A673 (cell line): ENCODE measurements around the gene CMTM6. TPM values are rescaled to one million over a fixed set of nuclear protein-coding genes. Genes with fewer than 3 reads are reported as not detected.
"Not testable (repeated sequence)": the region's sequence is repeated elsewhere in the genome, so short reads cannot be mapped to it uniquely, and the experiment has no call there.

ENCODE experiments used
- BruUV-seq: library from RNA; stranded (reverse); fragments of 400-500 nt; replicated peaks from 2 replicates; lab custom pipeline; 2021; lab: Mats Ljungman, UMichigan
- CTCF ChIA-PET: fragments of 300-600 bp; sonication (Branson Sonifier 250); formaldehyde crosslinking; loops from one replicate; lab custom pipeline; 2022; ENCODE audit warnings: antibody characterized with exemption; lab: Charles Lee
- POLR2A ChIA-PET: fragments of 300-600 bp; sonication (Branson Sonifier 250); formaldehyde crosslinking; loops from one replicate; lab custom pipeline; 2022; ENCODE audit warnings: antibody characterized with exemption; ENCODE audit not compliant: low non-redundant PET; lab: Charles Lee
- DNase-seq: peaks from one replicate; pipeline ENCODE4 v3.0.0-alpha.2; 2015; ENCODE audit warnings: low spot score
- H3K27ac ChIP-seq: fragments of 200-600 bp; sonication (generic); 2 replicates; pipeline ENCODE4 v1.5.1; 2016; ENCODE audit warnings: mixed run types, low read depth, mild to moderate bottlenecking, mixed read lengths, antibody characterized with exemption, low read length; ENCODE audit not compliant: poor library complexity, severe bottlenecking
- H3K27me3 ChIP-seq: fragments of 200-600 bp; sonication (generic); replicated peaks from 2 replicates; pipeline ENCODE4 v1.6.1; 2017; ENCODE audit warnings: mixed run types, low read depth, mild to moderate bottlenecking, mixed read lengths, antibody characterized with exemption, low read length; ENCODE audit not compliant: insufficient read depth, poor library complexity
- H3K36me3 ChIP-seq: fragments of 200-600 bp; sonication (generic); 2 replicates; pipeline ENCODE4 v1.6.1; 2016; ENCODE audit warnings: mixed run types, mild to moderate bottlenecking, mixed read lengths, antibody characterized with exemption, low read length; ENCODE audit not compliant: insufficient read depth, poor library complexity, severe bottlenecking
- H3K4me1 ChIP-seq: fragments of 200-600 bp; sonication (generic); 2 replicates; pipeline ENCODE4 v1.6.1; 2017; ENCODE audit warnings: mixed run types, mild to moderate bottlenecking, mixed read lengths, antibody characterized with exemption, low read length; ENCODE audit not compliant: insufficient read depth, poor library complexity, severe bottlenecking
- H3K4me3 ChIP-seq: fragments of 200-600 bp; sonication (generic); 2 replicates; pipeline ENCODE4 v1.5.1; 2016; ENCODE audit warnings: low read depth, mixed run types, mild to moderate bottlenecking, mixed read lengths, low read length; ENCODE audit not compliant: poor library complexity, severe bottlenecking
- H3K9me3 ChIP-seq: fragments of 200-600 bp; sonication (generic); 2 replicates; pipeline ENCODE4 v1.6.1; 2016; ENCODE audit warnings: mixed run types, low read depth, mild to moderate bottlenecking, mixed read lengths, antibody characterized with exemption, low read length; ENCODE audit not compliant: poor library complexity, severe bottlenecking
- CTCF ChIP-seq: fragments of 300-800, 200-600 bp; sonication (generic); conservative IDR thresholded peaks from 2 replicates; pipeline ENCODE4 v1.5.1; 2017; ENCODE audit warnings: low read depth, mild to moderate bottlenecking, antibody characterized with exemption, low read length, moderate library complexity, mixed read lengths
- EZH2 ChIP-seq: fragments of 200-600 bp; sonication (generic); IDR thresholded peaks from 2 replicates; pipeline ENCODE4 v1.6.1; 2017; ENCODE audit warnings: borderline replicate concordance, low read depth, mild to moderate bottlenecking, mixed read lengths, antibody characterized with exemption, low read length; ENCODE audit not compliant: poor library complexity, severe bottlenecking
- intact Hi-C: fragments of 100-400 bp; cut with micrococcal nuclease; formaldehyde crosslinking; loops from one replicate; pipeline ENCODE4 v1.10.0; 2022; ENCODE audit not compliant: unreplicated experiment
- total RNA-seq: library from RNA; stranded (reverse); gene quantifications from 2 replicates; pipeline ENCODE4 v1.2.3, GENCODE V29; 2021

Gene CMTM6
- total RNA-seq, 1 experiment from 2014 or later, result 32.3 TPM

GRCh38 chr3:32481791-32482631 lies 20.6 kb downstream of the CMTM6 start:
- ChIA-PET POLR2A (interaction anchor here (0.6 kb wide), 1 partner anchor 31 kb away, joined by 4 read pairs; no protein-coding TSS in a partner anchor), CTCF (interaction anchor here (1.0 kb wide), 1 partner anchor 28 kb away, joined by 6 read pairs; no protein-coding TSS in a partner anchor)
- TSS peak; percentile 28 for BruUV-seq
- H3K4me3 ChIP-seq, result no peak overlapping the region
- no peaks in the 10 kb centered on the region for H3K4me1 ChIP-seq
- DNase-seq, result no peak
- intact Hi-C loops, result no loop called here
- TF ChIP-seq CTCF (no peak), EZH2 (no peak)
- no peaks in the 10 kb centered on the region for H3K36me3 ChIP-seq
- H3K9me3 ChIP-seq, result no peaks in the 10 kb centered on the region
- H3K27me3 ChIP-seq, result no peaks in the 10 kb centered on the region
- H3K27ac ChIP-seq, result no peak overlapping the region

GRCh38 chr3:32480604-32481003 lies 22.0 kb downstream of the CMTM6 start:
- no peak for TF ChIP-seq CTCF
- TF ChIP-seq EZH2, result no peak
- Histone ChIP-seq H3K4me3 (no peak overlapping the region), H3K27me3 (no peaks in the 10 kb centered on the region), H3K36me3 (no peaks in the 10 kb centered on the region), H3K4me1 (no peaks in the 10 kb centered on the region), H3K27ac (no peak overlapping the region), H3K9me3 (no peaks in the 10 kb centered on the region)
- no TSS peak for BruUV-seq
- POLR2A ChIA-PET, result no interaction called here
- no peak for DNase-seq
- intact Hi-C loops, result no loop called here
- CTCF ChIA-PET, result no interaction called here

GRCh38 chr3:32474201-32474600 lies 28.5 kb downstream of the CMTM6 start:
- no TSS peak for BruUV-seq
- H3K27ac ChIP-seq, result no peak overlapping the region
- H3K4me3 ChIP-seq, result no peak overlapping the region
- no peaks in the 10 kb centered on the region for H3K9me3 ChIP-seq
- ChIA-PET CTCF (interaction anchor here (0.6 kb wide), 1 partner anchor 165 kb away, joined by 5 read pairs; no protein-coding TSS in a partner anchor), POLR2A (no interaction called here)
- no peak for DNase-seq
- no peaks in the 10 kb centered on the region for H3K36me3 ChIP-seq
- intact Hi-C loops, result no loop called here
- H3K27me3 ChIP-seq, result no peaks in the 10 kb centered on the region
- TF ChIP-seq EZH2, result no peak
- TF ChIP-seq CTCF, result no peak
- H3K4me1 ChIP-seq, result no peaks in the 10 kb centered on the region

GRCh38 chr3:32472151-32472550 lies 30.5 kb downstream of the CMTM6 start:
- H3K36me3 ChIP-seq, intact Hi-C loops, POLR2A ChIA-PET, H3K9me3 ChIP-seq, BruUV-seq, H3K4me1 ChIP-seq, H3K27ac ChIP-seq, CTCF ChIA-PET, H3K27me3 ChIP-seq, DNase-seq, H3K4me3 ChIP-seq: not testable (repeated sequence)
